Heart left ventricle (tissue), 13 donors: ENCODE measurements around the gene LAMA5.

ENCODE experiments used
- CTCF ChIP-seq, 12 donors: fragments of 200-600 bp; sonication (generic) in 4 of 12; IDR thresholded peaks; one replicate each; pipeline versions ENCODE4 v1.5.0 to v1.8.0; 2018 to 2022; ENCODE audit warnings: antibody characterized with exemption in 12 of 12, mild to moderate bottlenecking in 5 of 12
- POLR2A ChIP-seq, 2 donors: fragments of 450-650 bp; IDR thresholded peaks; one replicate each; pipeline ENCODE4 v1.6.1; 2017; ENCODE audit warnings: antibody characterized with exemption in 2 of 2, mild to moderate bottlenecking in 2 of 2, moderate library complexity in 2 of 2
- donor health status: ischemic (EF 13 %, LVEDD 7.1; RV severe dilation, severe dysfunction).
- donor health status: DM: no; HTN: yes; CAD: no.
- donor health status: DM: no; HTN: no; CAD: no.
- donor health status: ischemic (EF 25% LVEDD 6.9; RV normal size, moderate dysfunction).
- donor health status: ischemic (EF 25% LVEDD 5.7; RV mildly dilated, moderate dysfunction).
- donor health status: ischemic (EF 35%, LVEDD 5.7; RV mildly dilated, moderate dysfunction).
- donor health status: nonischemic (EF 11% LVEDD 7.7; RV severe dilation, severe dysfunction).
- donor health status: DM: yes; HTN: yes; CAD: no.
- donor health status: PGD.
- donor health status: ischemic (EF 29% LVEDD 5.4; RV normal size, mild dysfunction).
- donor health status: nonischemic (EF 23%, LVEDD 6.1; RV moderate dilation, normal function).

- no peak for TF ChIP-seq CTCF (IDR thresholded peaks at IDR 0.05)
- TF ChIP-seq POLR2A (IDR thresholded peaks at IDR 0.05), result no peak
Observed at GRCh38 chr20:62282103-62282502, 85.0 kb downstream of the LAMA5 start.
